Peyer's patch (tissue), 4 donors: ENCODE data around the gene ZNF213.

ENCODE experiments used
- POLR2A ChIP-seq, 2 donors: fragments of 450-650 bp; IDR thresholded peaks; one replicate each; pipeline ENCODE4 v1.5.1; 2017; ENCODE audit warnings: antibody characterized with exemption in 2 of 2, mild to moderate bottlenecking in 2 of 2, moderate library complexity in 2 of 2
- TF ChIP-seq, protein P1 (sequence below), 6 experiments: fragments of 450-650 bp in 4 of 6; fragments of 200-600 bp in 2 of 6; sonication (generic) in 1 of 6; IDR thresholded peaks; one replicate each; pipeline ENCODE4 v1.5.1; 2017 to 2019; ENCODE audit warnings: antibody characterized with exemption in 6 of 6, mild to moderate bottlenecking in 3 of 6, moderate library complexity in 1 of 6

DNA sequence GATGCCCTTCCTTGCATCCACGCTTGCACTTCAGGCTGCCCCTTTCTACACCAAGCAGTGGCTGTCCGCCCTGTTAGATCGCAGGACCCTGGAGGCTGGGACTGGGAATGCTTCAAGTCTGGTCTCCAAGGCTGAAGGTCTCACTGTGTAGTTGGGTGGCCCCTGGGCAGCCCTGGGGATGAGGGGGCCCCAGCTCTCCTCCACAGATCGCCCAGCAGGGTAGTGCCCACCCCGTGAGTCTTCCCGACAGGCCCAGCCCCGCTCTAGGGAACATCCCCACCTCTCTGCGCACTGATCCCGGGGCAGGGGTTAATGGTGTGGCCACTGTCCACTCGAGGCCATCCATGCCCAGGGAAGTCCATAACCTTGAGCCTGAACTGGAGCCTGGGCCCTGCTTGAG is 10.3 kb downstream of the ZNF213 start:
- TF ChIP-seq POLR2A (IDR thresholded peaks at IDR 0.05) = no peak
- TF ChIP-seq, protein P1, sequence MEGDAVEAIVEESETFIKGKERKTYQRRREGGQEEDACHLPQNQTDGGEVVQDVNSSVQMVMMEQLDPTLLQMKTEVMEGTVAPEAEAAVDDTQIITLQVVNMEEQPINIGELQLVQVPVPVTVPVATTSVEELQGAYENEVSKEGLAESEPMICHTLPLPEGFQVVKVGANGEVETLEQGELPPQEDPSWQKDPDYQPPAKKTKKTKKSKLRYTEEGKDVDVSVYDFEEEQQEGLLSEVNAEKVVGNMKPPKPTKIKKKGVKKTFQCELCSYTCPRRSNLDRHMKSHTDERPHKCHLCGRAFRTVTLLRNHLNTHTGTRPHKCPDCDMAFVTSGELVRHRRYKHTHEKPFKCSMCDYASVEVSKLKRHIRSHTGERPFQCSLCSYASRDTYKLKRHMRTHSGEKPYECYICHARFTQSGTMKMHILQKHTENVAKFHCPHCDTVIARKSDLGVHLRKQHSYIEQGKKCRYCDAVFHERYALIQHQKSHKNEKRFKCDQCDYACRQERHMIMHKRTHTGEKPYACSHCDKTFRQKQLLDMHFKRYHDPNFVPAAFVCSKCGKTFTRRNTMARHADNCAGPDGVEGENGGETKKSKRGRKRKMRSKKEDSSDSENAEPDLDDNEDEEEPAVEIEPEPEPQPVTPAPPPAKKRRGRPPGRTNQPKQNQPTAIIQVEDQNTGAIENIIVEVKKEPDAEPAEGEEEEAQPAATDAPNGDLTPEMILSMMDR (IDR thresholded peaks at IDR 0.05) = no peak
